ENCODE measurements around the gene FIBCD1. TPM values are rescaled to one million over a fixed set of nuclear protein-coding genes. Genes with fewer than 3 reads are reported as not detected.

Gene FIBCD1
- total and polyA plus RNA-seq, 8 donors: 0.64 to 11.4 (median 1.6) TPM

GRCh38 chr9:130983359-130983670 lies 44.3 kb upstream of the FIBCD1 start:
- Histone ChIP-seq H3K27me3 (peaks cover 0 to 55% of the 10 kb centered on the region in 2 donors), H3K4me1 (no peaks in the 10 kb centered on the region), H3K36me3 (no peaks in the 10 kb centered on the region), H3K4me3 (no peak overlapping the region), H3K9me3 (no peaks in the 10 kb centered on the region), H3K27ac (no peak overlapping the region)
- no peak for DNase-seq
- intact Hi-C loops (cut with DNase I): no loop called here
- no peak for ATAC-seq
- TF ChIP-seq CTCF (IDR thresholded peaks at IDR 0.05): no peak

- no peak for TF ChIP-seq CTCF (IDR thresholded peaks at IDR 0.05)
- Histone ChIP-seq H3K27ac (no peak overlapping the region), H3K4me1 (no peaks in the 10 kb centered on the region), H3K4me3 (no peak overlapping the region), H3K27me3 (peaks cover 0 to 61% of the 10 kb centered on the region in 2 donors), H3K9me3 (no peaks in the 10 kb centered on the region), H3K36me3 (no peaks in the 10 kb centered on the region)
- intact Hi-C loops (cut with DNase I): no loop called here
- DNase-seq: no peak
- ATAC-seq: peak; percentile 67
Observed at GRCh38 chr9:130982636-130983358, 43.8 kb upstream of the FIBCD1 start.

- H3K4me1 ChIP-seq: no peaks in the 10 kb centered on the region
- no peak overlapping the region for H3K4me3 ChIP-seq
- TF ChIP-seq CTCF (IDR thresholded peaks at IDR 0.05): no peak
- ATAC-seq: no peak
- peaks cover 0 to 61% of the 10 kb centered on the region in 2 donors for H3K27me3 ChIP-seq
- H3K9me3 ChIP-seq: no peaks in the 10 kb centered on the region
- no peak overlapping the region for H3K27ac ChIP-seq
- no peak for DNase-seq
- intact Hi-C loops (cut with DNase I): no loop called here
- H3K36me3 ChIP-seq: no peaks in the 10 kb centered on the region
Observed at GRCh38 chr9:130981756-130982137, 42.7 kb upstream of the FIBCD1 start.

GRCh38 chr9:130981002-130981755 lies 42.1 kb upstream of the FIBCD1 start:
- no peak for TF ChIP-seq CTCF (IDR thresholded peaks at IDR 0.05)
- DNase-seq: no peak
- intact Hi-C loops (cut with DNase I): no loop called here
- Histone ChIP-seq H3K4me1 (no peaks in the 10 kb centered on the region), H3K27ac (no peak overlapping the region), H3K27me3 (peaks cover 0 to 57% of the 10 kb centered on the region in 2 donors), H3K9me3 (no peaks in the 10 kb centered on the region), H3K36me3 (no peaks in the 10 kb centered on the region), H3K4me3 (no peak overlapping the region)
- no peak for ATAC-seq

GRCh38 chr9:130980526-130980925 lies 41.5 kb upstream of the FIBCD1 start:
- intact Hi-C loops (cut with DNase I): no loop called here
- Histone ChIP-seq H3K27me3 (peaks cover 0 to 53% of the 10 kb centered on the region in 2 donors), H3K4me3 (no peak overlapping the region), H3K27ac (no peak overlapping the region), H3K4me1 (no peaks in the 10 kb centered on the region), H3K9me3 (no peaks in the 10 kb centered on the region), H3K36me3 (no peaks in the 10 kb centered on the region)
- peak in 1 of 4 donors; percentile 57 for DNase-seq
- TF ChIP-seq CTCF (IDR thresholded peaks at IDR 0.05): no peak
- no peak for ATAC-seq
